ENCODE data around the gene BATF2. TPM values are rescaled to one million over a fixed set of nuclear protein-coding genes. Genes with fewer than 3 reads are reported as not detected.
"Not testable (repeated sequence)": the region's sequence is repeated elsewhere in the genome, so short reads cannot be mapped to it uniquely, and the experiment has no call there.

The BATF2 gene
- polyA plus RNA-seq, 1 donor from 2014 or later = not detected

DNA sequence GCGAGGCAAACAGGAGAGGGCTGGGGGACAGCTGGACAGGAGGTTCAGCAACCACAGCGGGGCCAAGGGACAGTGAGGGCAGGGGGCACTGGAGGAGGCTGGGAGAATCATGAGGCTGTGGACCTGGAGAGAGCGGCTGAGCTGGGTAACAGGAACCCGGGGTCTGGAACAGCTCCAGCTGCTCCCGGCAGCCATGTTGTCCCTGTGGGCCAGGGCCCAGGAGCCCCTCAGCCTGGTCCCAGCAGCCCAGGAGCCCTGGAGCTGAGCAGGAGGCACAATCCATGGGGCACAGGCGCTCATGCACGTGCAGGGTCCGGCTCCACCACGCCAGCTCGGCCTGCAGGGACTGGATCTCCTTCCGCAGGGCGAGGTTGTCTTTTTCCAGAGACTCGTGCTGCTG, 7.4 kb downstream of the BATF2 start:
- no peaks in the 10 kb centered on the region for H3F3A ChIP-seq (ENCODE audit: insufficient read depth, low read length, poor library complexity, severe bottlenecking)
- no peak overlapping the region for H3K4me2 ChIP-seq (ENCODE audit: low read length)
- H3K9me2 ChIP-seq (ENCODE audit: insufficient read depth, low read length) = no peaks in the 10 kb centered on the region
- H3K9me3 ChIP-seq (ENCODE audit: low read length) = no peaks in the 10 kb centered on the region
- H3K4me3 ChIP-seq (ENCODE audit: low read length) = no peak overlapping the region
- H3K27ac ChIP-seq (ENCODE audit: low read length) = no peak overlapping the region
- H2AFZ ChIP-seq (ENCODE audit: low read depth, low read length) = no peak overlapping the region
- H3K27me3 ChIP-seq (ENCODE audit: insufficient read depth, low read depth, low read length) = no peaks in the 10 kb centered on the region
- no peaks in the 10 kb centered on the region for H4K20me1 ChIP-seq (ENCODE audit: insufficient read depth)
- no peaks in the 10 kb centered on the region for H3K36me3 ChIP-seq (ENCODE audit: insufficient read depth, low read length)
- no peaks in the 10 kb centered on the region for H3K79me2 ChIP-seq (replicated peaks; ENCODE audit: insufficient read depth, low read length)
- no peak overlapping the region for H3K9ac ChIP-seq (ENCODE audit: low read length)
- TF ChIP-seq TAF1 (IDR thresholded peaks at IDR 0.05; ENCODE audit: low read depth) (no peak), EZH2 (IDR thresholded peaks at IDR 0.05; ENCODE audit: borderline replicate concordance, insufficient read depth, low read length, poor library complexity, severe bottlenecking) (no peak), RAD21 (conservative IDR thresholded peaks at IDR 0.05) (no peak), POLR2AphosphoS5 (IDR thresholded peaks at IDR 0.05) (no peak), SMC3 (conservative IDR thresholded peaks at IDR 0.05; ENCODE audit: poor library complexity) (no peak), MXI1 (conservative IDR thresholded peaks at IDR 0.05; ENCODE audit: poor library complexity, severe bottlenecking) (no peak)
- TF ChIP-seq, protein P1, sequence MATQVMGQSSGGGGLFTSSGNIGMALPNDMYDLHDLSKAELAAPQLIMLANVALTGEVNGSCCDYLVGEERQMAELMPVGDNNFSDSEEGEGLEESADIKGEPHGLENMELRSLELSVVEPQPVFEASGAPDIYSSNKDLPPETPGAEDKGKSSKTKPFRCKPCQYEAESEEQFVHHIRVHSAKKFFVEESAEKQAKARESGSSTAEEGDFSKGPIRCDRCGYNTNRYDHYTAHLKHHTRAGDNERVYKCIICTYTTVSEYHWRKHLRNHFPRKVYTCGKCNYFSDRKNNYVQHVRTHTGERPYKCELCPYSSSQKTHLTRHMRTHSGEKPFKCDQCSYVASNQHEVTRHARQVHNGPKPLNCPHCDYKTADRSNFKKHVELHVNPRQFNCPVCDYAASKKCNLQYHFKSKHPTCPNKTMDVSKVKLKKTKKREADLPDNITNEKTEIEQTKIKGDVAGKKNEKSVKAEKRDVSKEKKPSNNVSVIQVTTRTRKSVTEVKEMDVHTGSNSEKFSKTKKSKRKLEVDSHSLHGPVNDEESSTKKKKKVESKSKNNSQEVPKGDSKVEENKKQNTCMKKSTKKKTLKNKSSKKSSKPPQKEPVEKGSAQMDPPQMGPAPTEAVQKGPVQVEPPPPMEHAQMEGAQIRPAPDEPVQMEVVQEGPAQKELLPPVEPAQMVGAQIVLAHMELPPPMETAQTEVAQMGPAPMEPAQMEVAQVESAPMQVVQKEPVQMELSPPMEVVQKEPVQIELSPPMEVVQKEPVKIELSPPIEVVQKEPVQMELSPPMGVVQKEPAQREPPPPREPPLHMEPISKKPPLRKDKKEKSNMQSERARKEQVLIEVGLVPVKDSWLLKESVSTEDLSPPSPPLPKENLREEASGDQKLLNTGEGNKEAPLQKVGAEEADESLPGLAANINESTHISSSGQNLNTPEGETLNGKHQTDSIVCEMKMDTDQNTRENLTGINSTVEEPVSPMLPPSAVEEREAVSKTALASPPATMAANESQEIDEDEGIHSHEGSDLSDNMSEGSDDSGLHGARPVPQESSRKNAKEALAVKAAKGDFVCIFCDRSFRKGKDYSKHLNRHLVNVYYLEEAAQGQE (IDR thresholded peaks at IDR 0.05; ENCODE audit: borderline replicate concordance) = no peak

DNA sequence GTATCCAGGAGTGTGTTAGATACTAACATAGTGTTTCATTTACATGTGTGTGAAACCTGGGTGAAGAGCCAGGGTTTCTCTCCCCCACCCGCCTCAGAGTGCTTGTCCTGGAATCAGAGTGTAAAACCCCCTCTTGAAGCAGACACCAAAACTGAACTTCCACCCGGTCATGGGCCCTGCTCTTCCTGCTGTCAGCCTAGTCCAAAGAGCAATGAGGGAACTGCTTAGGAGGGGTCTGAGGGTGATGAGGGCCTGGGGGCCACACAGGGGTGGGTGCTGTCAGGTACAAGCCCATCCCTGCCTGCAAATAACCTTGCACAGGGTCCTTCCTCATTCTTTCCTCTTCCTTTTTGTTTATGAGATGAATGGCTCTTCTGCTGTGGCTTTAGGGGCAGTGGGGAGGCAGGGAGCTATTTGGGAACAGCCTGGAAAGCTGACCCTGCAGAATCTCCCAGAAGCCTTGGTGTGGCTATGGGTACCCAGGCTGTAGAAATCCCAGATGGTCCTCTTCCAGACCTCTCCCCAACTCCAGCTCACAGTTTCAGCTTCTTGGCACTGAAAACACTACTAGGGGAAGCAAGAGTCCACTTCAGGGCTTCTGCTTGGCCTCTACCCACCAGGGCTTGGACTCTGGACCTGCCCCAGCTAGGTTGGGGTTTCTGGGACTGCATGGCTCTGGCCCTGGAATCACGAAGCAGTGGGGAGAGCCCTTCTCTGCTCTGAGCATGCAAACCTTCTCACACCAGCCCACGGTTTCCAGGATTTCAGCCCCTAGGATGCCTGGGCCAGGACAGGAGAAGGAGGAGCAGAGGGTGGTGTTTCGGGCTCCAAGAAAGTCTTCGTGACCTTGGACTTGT, 8.5 kb downstream of the BATF2 start:
- no peak overlapping the region for H2AFZ ChIP-seq (ENCODE audit: low read depth, low read length)

DNA sequence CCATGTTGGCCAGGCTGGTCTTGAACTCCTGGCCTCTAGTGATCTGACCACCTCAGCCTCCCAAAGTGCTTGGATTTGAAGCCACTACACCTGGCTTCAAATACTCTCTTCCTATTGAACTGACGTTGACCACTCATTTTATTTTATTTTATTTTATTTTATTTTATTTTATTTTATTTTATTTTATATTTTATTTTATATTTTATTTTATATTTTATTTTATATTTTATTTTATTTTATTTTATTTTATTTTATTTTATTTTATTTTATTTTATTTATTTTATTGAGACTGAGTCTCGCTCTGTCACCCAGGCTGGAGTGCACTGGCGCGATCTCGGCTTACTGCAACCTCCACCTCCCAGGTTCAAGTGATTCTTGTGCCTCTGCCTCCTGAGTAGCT, 13.4 kb downstream of the BATF2 start:
- H3K4me3 ChIP-seq (ENCODE audit: low read length); H3F3A ChIP-seq (ENCODE audit: insufficient read depth, low read length, poor library complexity, severe bottlenecking); H3K9ac ChIP-seq (ENCODE audit: low read length); H3K27ac ChIP-seq (ENCODE audit: low read length); H3K4me2 ChIP-seq (ENCODE audit: low read length); H3K36me3 ChIP-seq (ENCODE audit: insufficient read depth, low read length); H3K9me3 ChIP-seq (ENCODE audit: low read length); H3K79me2 ChIP-seq (replicated peaks; ENCODE audit: insufficient read depth, low read length); H4K20me1 ChIP-seq (ENCODE audit: insufficient read depth); H2AFZ ChIP-seq (ENCODE audit: low read depth, low read length); H3K9me2 ChIP-seq (ENCODE audit: insufficient read depth, low read length); H3K27me3 ChIP-seq (ENCODE audit: insufficient read depth, low read depth, low read length): not testable (repeated sequence)

More for the DNA sequence above, 8.5 kb downstream of the BATF2 start:
- Histone ChIP-seq H3K4me3 (ENCODE audit: low read length) (no peak overlapping the region), H3K79me2 (replicated peaks; ENCODE audit: insufficient read depth, low read length) (no peaks in the 10 kb centered on the region), H3K9me3 (ENCODE audit: low read length) (no peaks in the 10 kb centered on the region), H3K27ac (ENCODE audit: low read length) (no peak overlapping the region), H3K27me3 (ENCODE audit: insufficient read depth, low read depth, low read length) (no peaks in the 10 kb centered on the region), H3K4me2 (ENCODE audit: low read length) (no peak overlapping the region), H3K9ac (ENCODE audit: low read length) (no peak overlapping the region), H3F3A (ENCODE audit: insufficient read depth, low read length, poor library complexity, severe bottlenecking) (no peaks in the 10 kb centered on the region), H4K20me1 (ENCODE audit: insufficient read depth) (no peaks in the 10 kb centered on the region), H3K9me2 (ENCODE audit: insufficient read depth, low read length) (no peaks in the 10 kb centered on the region), H3K36me3 (ENCODE audit: insufficient read depth, low read length) (no peaks in the 10 kb centered on the region)
- TF ChIP-seq SMC3 (conservative IDR thresholded peaks at IDR 0.05; ENCODE audit: poor library complexity) = no peak
- TF ChIP-seq EZH2 (IDR thresholded peaks at IDR 0.05; ENCODE audit: borderline replicate concordance, insufficient read depth, low read length, poor library complexity, severe bottlenecking) = no peak
- TF ChIP-seq, protein P2, sequence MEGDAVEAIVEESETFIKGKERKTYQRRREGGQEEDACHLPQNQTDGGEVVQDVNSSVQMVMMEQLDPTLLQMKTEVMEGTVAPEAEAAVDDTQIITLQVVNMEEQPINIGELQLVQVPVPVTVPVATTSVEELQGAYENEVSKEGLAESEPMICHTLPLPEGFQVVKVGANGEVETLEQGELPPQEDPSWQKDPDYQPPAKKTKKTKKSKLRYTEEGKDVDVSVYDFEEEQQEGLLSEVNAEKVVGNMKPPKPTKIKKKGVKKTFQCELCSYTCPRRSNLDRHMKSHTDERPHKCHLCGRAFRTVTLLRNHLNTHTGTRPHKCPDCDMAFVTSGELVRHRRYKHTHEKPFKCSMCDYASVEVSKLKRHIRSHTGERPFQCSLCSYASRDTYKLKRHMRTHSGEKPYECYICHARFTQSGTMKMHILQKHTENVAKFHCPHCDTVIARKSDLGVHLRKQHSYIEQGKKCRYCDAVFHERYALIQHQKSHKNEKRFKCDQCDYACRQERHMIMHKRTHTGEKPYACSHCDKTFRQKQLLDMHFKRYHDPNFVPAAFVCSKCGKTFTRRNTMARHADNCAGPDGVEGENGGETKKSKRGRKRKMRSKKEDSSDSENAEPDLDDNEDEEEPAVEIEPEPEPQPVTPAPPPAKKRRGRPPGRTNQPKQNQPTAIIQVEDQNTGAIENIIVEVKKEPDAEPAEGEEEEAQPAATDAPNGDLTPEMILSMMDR (IDR thresholded peaks at IDR 0.05; ENCODE audit: poor library complexity, severe bottlenecking) = no peak
- TF ChIP-seq RAD21 (conservative IDR thresholded peaks at IDR 0.05) = no peak
- TF ChIP-seq TAF1 (IDR thresholded peaks at IDR 0.05; ENCODE audit: low read depth) = no peak
- no peak for TF ChIP-seq MXI1 (conservative IDR thresholded peaks at IDR 0.05; ENCODE audit: poor library complexity, severe bottlenecking)
- no peak for TF ChIP-seq EP300 (conservative IDR thresholded peaks at IDR 0.05; ENCODE audit: poor library complexity, severe bottlenecking)
- no peak for TF ChIP-seq POLR2AphosphoS5 (IDR thresholded peaks at IDR 0.05)
- TF ChIP-seq, protein P1 (IDR thresholded peaks at IDR 0.05; ENCODE audit: borderline replicate concordance) = no peak

Measured in neural cell (in vitro differentiated cells).